IPS DF 4.7 (cell line): ENCODE measurements around the gene ATIC.
"Not testable (repeated sequence)": the region's sequence is repeated elsewhere in the genome, so short reads cannot be mapped to it uniquely, and the experiment has no call there.

Experiments used
- DNase-seq: peaks from one replicate; pipeline ENCODE4 v3.0.0-alpha.2; 2013; ENCODE audit warnings: low spot score; ENCODE audit errors: extremely low read depth

ATIC gene

DNA sequence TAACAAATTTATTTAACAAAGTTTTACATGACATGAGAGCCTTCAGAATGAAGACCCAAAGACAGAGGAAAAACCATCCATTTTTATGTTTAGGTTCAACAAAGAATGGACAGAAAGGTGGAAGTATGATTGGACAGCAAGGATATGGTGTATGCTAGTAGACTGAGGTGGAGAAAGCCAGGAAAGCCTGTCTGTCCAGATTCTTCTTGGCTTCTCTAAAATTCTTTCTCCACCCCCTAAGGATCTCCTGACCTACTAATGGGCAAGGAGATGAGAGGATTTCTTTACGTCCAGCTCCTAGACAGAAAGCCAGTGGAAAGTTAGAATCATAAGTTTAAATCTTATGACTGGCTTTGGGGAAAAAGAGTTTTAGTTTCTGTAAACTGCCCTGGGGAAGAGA, 3.0 kb downstream of the ATIC start:
- DNase-seq: no peak

DNA sequence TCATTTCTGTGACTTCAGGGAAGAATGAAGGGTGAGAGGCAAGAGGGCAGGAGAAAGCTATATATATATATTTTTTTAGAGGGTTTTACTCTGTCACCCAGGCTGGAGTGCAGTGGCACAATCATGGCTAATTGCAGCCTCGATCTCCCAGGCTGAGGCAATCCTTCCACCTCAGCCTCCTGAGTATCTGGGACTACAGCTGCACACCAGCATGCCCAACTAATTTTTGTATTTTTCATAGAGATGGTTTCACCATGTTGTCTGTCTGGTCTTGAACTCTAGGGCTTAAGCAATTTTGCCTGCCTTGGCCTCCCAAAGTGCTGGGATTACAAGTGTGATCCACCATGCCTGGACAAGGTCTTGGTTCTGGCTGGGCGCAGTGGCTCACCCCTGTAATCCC, 3.4 kb downstream of the ATIC start:
- DNase-seq: no peak

- no peak for DNase-seq
Measured at GRCh38 chr2:215316336-215316735, 4.5 kb downstream of the ATIC start.

DNA sequence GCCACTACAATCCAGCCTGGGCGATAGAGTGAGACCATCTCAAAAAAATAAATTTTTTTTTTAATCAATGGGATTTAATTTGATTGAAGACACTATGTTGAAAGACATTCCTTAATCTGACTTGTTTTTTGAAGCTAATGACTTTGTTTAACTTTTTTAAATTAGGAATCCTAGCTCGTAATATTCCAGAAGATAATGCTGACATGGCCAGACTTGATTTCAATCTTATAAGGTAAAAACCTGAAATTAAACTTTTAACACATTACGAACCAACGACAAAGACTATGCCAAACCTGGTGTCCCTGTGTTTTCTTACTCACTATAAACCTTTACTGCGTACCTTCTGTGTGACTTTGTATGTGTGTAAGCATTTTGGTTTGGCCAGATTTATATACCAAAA, 7.6 kb downstream of the ATIC start:
- no peak for DNase-seq

DNA sequence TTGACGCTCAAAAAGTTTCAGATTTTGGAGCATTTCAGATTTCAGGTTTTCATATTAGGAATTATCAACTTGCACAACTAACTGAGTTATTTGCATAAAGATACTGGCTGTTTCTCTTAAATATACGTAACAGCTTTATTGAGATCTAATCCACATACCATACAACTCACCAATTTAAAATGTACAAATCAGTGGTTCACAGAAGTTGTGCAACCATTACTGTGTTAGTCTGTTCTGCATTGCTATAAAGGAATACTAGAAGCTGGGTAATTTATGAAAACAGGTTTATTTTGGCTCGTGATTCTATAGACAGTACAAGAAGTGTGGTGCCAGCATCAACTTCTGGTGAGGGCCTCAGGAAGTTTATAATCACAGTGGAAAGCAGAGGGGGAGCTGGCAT, 8.2 kb downstream of the ATIC start:
- DNase-seq: no peak

DNA sequence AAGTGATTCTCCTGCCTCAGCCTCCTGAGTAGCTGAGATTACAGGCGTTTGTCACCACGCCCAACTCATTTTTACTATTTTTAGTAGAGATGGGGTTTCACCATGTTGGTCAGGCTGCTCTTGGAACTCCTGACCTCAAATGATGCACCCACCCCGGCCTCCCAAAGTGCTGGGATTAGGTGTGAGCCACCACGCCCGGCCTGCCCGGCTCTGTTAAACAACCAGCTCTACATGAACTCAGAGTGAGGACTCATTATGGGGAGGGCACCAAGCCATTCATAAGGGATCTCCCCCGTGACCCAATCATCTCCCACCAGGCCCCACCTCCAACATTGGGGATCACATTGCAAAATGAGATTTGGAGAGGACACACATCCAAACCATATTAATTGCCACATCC, 8.8 kb downstream of the ATIC start:
- DNase-seq: no peak

DNA sequence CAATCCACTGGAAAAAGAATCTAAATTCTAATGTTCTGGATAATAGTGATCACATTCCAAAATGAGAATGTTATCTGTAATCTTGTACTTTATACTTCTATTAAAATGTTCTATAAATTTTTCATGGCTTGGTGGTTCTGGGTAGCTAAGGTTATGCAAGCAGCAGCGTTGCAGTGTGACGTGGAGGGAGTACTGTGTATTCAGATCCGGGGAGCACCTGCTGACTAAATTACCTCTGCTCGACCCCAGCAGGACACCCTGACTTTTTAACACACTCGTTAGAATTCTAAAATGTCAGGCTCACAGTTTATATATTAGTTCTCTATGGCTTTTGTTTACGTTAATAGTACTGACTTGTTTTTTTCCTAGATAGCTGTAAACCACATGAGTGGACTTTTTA, 13.0 kb downstream of the ATIC start:
- DNase-seq: no peak

DNA sequence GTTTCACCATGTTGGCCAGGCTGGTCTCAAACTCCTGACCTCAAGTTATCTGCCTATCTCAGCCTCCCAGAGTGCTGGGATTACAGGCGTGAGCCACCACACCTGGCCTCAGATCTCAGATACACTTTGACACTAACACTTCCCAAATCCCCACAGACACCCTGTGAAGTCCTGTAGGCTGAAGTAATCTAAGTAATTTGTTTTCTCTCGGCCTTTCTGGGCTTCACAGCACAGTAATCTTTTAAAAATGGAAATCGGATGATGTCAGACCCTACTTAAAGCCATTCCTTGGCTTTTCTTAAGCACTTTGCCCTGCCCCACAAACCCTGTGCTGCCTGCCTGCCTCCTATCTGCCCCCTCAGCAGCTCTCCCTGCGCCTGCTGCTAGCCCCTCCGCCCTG, 16.2 kb downstream of the ATIC start:
- DNase-seq: no peak

GRCh38 chr2:215332872-215333595, 21.2 kb downstream of the ATIC start:
- DNase-seq: no peak

DNA sequence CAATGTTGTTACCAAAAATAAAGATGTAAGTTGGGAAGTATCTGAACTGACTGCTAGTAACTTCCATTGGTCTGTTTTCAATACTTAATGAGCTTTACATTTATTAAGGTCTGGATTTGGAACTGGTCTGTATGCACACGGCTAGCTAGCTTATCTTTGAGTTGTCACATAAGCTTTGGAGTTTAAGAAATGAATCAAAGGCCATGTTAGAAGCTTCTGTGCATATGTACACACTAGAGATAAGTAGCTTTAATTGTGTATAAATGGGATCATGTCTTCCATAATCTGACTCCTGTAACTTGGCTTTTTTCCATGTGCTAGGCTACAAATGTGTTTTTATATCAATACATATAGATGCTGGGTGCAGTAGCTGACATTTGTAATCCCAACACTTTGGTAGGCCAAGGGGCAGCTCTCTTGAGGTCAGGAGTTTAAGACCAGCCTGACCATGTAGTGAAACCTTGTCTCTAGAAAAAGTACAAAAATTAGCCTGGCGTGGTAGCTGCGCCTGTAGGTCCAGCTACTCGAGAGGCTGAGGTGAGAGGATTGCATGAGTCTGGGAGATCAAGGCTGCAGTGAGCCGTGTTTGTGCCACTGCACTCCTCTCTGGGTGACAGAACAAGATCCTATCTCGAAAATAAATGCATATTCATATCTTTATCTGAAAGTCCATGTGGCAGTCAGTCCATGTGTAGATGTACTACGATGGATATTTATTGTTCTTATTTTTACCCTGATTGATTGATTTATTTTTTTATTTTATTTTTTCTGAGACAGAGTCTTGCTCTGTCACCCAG, 27.2 kb downstream of the ATIC start:
- no peak for DNase-seq

DNA sequence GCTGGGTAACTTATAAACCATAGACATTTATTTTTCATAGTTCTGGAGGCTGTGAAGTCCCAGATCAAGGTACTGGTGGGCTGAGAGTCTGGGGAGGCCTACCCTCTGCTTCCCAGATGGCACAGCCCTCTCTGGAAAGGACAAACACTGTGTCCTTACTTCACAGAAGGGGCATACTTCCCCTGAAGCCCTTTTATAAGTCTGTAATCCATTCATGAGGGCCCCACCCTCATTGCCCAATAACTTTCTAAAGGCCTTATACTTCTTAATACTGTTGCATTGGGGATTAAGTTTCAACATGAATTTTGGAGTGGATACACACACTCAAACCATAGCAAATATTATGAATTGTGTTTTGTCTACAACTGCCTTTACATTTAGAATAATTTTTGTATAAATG, 36.0 kb downstream of the ATIC start:
- no peak for DNase-seq

DNA sequence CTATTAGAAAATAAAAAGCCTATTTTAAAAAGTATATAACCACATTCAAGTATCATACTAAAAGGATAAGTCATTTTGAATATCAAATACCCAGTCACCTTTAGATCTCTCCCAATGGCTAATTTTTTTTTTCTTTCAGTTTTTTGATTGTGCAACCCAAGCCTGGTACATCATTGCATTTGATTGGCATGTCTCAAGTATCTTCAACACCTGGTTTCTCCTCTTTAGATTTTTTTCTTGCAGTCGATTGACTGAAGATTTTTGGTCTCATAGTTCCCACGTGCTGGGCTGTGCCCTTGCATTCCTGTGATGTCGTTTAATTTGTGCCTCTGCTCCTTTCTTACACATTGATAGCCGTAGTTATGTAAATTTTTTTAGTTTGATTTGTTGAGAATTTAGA, 40.7 kb downstream of the ATIC start:
- DNase-seq: no peak

GRCh38 chr2:215354771-215355695, 43.2 kb downstream of the ATIC start:
- DNase-seq: no peak

GRCh38 chr2:215355801-215356200, 43.9 kb downstream of the ATIC start:
- no peak for DNase-seq

GRCh38 chr2:215356334-215356947, 44.6 kb downstream of the ATIC start:
- no peak for DNase-seq

DNA sequence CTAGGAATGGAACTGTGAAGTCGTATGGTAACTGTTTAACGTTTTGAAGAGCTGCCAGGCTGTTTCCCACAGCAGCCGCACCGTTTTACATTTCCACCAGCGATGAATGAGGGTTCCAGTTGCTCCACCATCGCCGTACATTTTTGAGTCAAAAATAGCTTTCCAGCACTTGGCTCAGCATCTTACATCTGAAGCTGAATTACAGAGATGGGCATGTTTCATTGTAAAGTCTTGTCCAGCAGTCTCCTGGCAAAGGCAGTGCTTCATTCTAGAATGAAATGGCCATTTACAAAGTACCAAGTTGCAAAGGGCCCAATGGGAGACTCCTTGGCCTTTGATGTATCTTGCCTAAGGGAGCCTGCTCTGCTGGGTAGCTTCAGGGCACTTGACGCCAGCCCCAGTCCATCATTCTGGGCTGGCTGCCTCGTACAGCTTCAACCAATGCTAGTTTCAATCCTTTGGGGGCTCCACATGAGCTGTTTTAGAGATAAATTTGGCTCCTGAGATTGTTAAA, 45.1 kb downstream of the ATIC start:
- no peak for DNase-seq

- no peak for DNase-seq
Measured at GRCh38 chr2:215357660-215358059, 45.8 kb downstream of the ATIC start.

GRCh38 chr2:215358312-215358845, 46.5 kb downstream of the ATIC start:
- no peak for DNase-seq

DNA sequence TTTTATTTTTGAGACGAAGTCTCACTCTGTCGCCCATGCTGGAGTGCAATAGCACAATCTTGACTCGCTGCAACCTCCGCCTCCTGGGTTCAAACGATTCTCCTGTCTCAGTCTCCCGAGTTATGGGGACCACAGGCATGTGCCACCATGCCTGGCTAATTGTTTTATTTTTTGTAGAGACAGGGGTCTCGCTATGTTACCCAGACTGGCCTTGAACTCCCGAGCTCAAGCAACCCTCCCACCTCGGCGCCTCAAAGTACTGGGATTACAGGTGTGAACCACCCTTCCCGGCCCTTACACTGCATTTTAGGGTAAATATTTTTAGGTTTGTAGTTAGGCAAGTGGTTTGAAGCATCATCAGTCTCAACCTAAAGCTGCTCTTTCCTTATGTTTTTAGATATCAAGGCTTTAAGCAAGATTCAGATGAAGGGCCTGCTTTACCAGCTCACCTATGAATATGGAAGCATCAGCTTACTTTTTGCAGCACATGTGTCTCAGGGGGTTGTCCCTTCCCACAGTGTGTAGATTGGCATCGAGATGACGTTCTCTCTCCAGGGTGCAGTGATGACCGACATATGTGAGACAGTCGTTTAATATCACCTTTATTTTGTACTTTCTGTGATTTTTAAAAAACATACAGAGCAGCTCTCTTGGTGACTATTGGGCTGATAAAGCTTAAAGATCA, 47.2 kb downstream of the ATIC start:
- DNase-seq: no peak

- DNase-seq: no peak
Measured at GRCh38 chr2:215359576-215359922, 47.7 kb downstream of the ATIC start.

DNA sequence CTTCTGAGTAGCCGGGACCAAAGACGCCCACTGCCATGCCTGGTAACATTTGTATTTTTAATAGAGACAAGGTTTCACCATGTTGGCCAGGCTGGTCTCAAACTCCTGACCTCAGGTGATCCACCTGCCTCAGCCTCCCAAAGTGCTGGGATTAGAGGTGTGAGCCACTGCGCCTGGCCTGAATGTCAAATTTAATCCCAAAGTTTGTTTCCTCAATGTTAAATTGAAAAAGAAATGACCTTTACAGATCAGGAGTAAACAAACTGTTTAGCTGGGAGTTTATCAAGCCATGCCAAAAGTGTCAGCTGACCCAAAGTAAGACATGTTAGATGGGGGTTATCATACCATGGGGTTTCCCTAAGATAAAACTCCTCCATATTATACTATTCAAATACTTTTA, 48.2 kb downstream of the ATIC start:
- not testable (repeated sequence) for DNase-seq
